Measurements from ENCODE around the gene MUC13.

Gene MUC13

GRCh38 chr3:124904835-124905492, 29.6 kb downstream of the MUC13 start:
- DNase-seq (ENCODE audit: low read depth): no peak
- TF ChIP-seq CTCF (IDR thresholded peaks at IDR 0.05; ENCODE audit: low read length, missing control alignments): no peak
- no peak overlapping the region for H3K4me3 ChIP-seq (replicated peaks; ENCODE audit: low read depth, low read length)

- H3K4me3 ChIP-seq (replicated peaks; ENCODE audit: low read depth, low read length): no peak overlapping the region
- no peak for TF ChIP-seq CTCF (IDR thresholded peaks at IDR 0.05; ENCODE audit: low read length, missing control alignments)
- no peak for DNase-seq (ENCODE audit: low read depth)
These were observed 30.4 kb downstream of the MUC13 start for GRCh38 chr3:124903896-124904834.

DNA sequence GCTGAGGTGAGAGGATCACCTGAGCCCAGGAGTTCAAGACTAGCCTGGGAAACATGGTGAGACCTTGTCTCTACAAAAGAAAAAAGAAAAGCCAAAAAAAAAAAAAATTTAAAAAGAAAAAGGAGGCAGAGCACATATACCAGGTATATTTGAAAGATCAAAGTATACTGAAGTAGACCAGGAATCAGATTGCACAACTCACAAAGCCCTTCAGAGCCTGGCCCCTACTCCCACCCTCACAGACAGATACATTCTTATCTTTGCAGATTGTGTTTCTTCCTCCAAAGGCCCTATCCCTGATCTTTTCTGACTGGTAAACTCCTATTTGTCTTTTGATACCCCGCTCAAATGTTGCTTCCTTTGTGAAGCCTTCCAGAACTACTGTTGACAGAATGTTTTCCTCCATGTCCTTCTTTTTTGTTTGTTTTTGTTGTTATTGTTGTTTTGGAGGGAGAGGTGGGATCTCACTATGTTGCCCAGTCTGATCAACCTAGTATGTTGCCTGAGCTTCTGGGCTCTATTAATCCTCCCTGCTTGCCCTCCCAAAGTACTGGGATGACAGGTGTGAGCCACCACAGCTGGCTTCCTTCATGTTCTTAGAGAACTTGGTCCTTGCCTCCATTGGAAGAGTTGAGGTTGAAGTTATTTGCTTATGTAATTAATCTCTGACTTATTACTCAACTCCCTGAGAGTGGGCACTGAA, 37.6 kb downstream of the MUC13 start:
- TF ChIP-seq CTCF (IDR thresholded peaks at IDR 0.05; ENCODE audit: low read length, missing control alignments): no peak
- DNase-seq (ENCODE audit: low read depth): no peak
- no peak overlapping the region for H3K4me3 ChIP-seq (replicated peaks; ENCODE audit: low read depth, low read length)

DNA sequence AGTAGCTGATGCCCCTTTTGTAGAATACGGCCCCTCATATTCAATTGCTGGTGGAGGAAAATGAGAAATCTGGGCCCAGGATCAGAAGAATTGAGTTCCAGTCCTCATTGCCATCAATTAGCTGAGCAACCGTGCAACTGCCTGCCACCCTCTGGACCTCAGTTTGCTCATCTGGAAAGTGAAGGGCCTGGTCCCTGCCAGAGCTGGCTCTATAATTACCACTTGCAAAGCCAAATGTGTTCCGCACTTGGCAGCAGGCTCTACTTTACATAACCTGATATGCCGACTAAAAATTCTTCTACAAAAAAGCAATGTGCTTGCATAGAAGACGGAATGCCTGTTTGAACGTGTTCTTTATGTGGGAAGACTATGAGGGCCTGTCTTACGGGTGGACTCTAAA, 38.8 kb downstream of the MUC13 start:
- TF ChIP-seq CTCF (IDR thresholded peaks at IDR 0.05; ENCODE audit: low read length, missing control alignments): no peak
- no peak overlapping the region for H3K4me3 ChIP-seq (replicated peaks; ENCODE audit: low read depth, low read length)
- DNase-seq (ENCODE audit: low read depth): no peak

GRCh38 chr3:124893526-124893925, 41.0 kb downstream of the MUC13 start:
- DNase-seq (ENCODE audit: low read depth): no peak
- TF ChIP-seq CTCF (IDR thresholded peaks at IDR 0.05; ENCODE audit: low read length, missing control alignments): no peak
- no peak overlapping the region for H3K4me3 ChIP-seq (replicated peaks; ENCODE audit: low read depth, low read length)

- no peak for TF ChIP-seq CTCF (IDR thresholded peaks at IDR 0.05; ENCODE audit: low read length, missing control alignments)
- DNase-seq (ENCODE audit: low read depth): no peak
- H3K4me3 ChIP-seq (replicated peaks; ENCODE audit: low read depth, low read length): no peak overlapping the region
These were observed 43.9 kb downstream of the MUC13 start for GRCh38 chr3:124890573-124891190.
